HepG2 (cell line): ENCODE measurements around the gene POLA1. TPM values are rescaled to one million over a fixed set of nuclear protein-coding genes. Genes with fewer than 3 reads are reported as not detected.

ENCODE experiments used
- ATAD3A ChIP-seq: sonication (generic); formaldehyde crosslinking; IDR thresholded peaks from 2 replicates; pipeline ENCODE4 v1.4.0; 2020; ENCODE audit warnings: missing genetic modification reagents
- MTF2 ChIP-seq: sonication (generic); formaldehyde crosslinking; IDR thresholded peaks from 2 replicates; pipeline ENCODE4 v1.5.0; 2020; ENCODE audit warnings: missing genetic modification reagents, borderline replicate concordance
- NCOR1 ChIP-seq: fragments of 200-600 bp; sonication (generic); IDR thresholded peaks from 2 replicates; pipeline ENCODE4 v1.7.0; 2017; ENCODE audit warnings: antibody characterized with exemption, low read length, borderline replicate concordance
- RFX3 ChIP-seq: IDR thresholded peaks from 2 replicates; pipeline ENCODE4 v1.6.1; 2016; ENCODE audit warnings: missing biosample characterization, missing genetic modification reagents
- ZNF282 ChIP-seq: fragments of 450-650 bp; IDR thresholded peaks from 2 replicates; pipeline ENCODE4 v1.6.1; 2018; ENCODE audit not compliant: partially characterized antibody
- ZNF547 ChIP-seq: sonication (generic); formaldehyde crosslinking; IDR thresholded peaks from 2 replicates; pipeline ENCODE4 v1.5.1; 2020; ENCODE audit warnings: mild to moderate bottlenecking, missing genetic modification reagents
- ZNF7 ChIP-seq: IDR thresholded peaks from 2 replicates; pipeline ENCODE4 v1.6.1; 2016; ENCODE audit warnings: missing biosample characterization, missing genetic modification reagents
- ZNF709 ChIP-seq: sonication (generic); formaldehyde crosslinking; IDR thresholded peaks from 2 replicates; pipeline ENCODE4 v1.5.0; 2020; ENCODE audit warnings: mild to moderate bottlenecking, missing genetic modification reagents
- polyA plus RNA-seq, 8 experiments: library from polyadenylated mRNA; depleted of rRNA in 3 of 8; stranded (reverse) in 7 of 8; unstranded in 1 of 8; fragments of >200 nt; fragmentation: Illumina TruSeq in 4 of 8; extraction: Trizol in 4 of 8; gene quantifications; 2 replicates each; pipeline versions ENCODE4 v1.2.1 to v1.2.3, GENCODE V29; 2011 to 2016; ENCODE audit warnings: low read depth in 4 of 8, missing spikeins in 1 of 8, mixed read lengths in 1 of 8; ENCODE audit not compliant: insufficient read depth in 1 of 8
- total RNA-seq, 5 experiments: library from RNA; depleted of rRNA; stranded (reverse); fragments of >200 nt; fragmentation: Illumina TruSeq; extraction: Trizol; gene quantifications; 2 replicates each; pipeline ENCODE4 v1.2.3, GENCODE V29; 2016; ENCODE audit warnings: low read depth in 1 of 5
- TF ChIP-seq, protein P1 (sequence below), 2 experiments: IDR thresholded peaks; 2 replicates each; pipeline ENCODE4 v1.6.1; 2011 to 2012; ENCODE audit warnings: low read length in 2 of 2, borderline replicate concordance in 1 of 2, low read depth in 1 of 2, mild to moderate bottlenecking in 1 of 2, moderate library complexity in 1 of 2
- TF ChIP-seq, protein P2 (sequence below): sonication (generic); formaldehyde crosslinking; IDR thresholded peaks from 2 replicates; pipeline ENCODE4 v1.4.0; 2020; ENCODE audit warnings: missing genetic modification reagents
- TF ChIP-seq, protein P3 (sequence below): sonication (generic); formaldehyde crosslinking; IDR thresholded peaks from 2 replicates; pipeline ENCODE4 v1.4.0; 2020; ENCODE audit warnings: missing genetic modification reagents, borderline replicate concordance
- TF ChIP-seq, protein P4 (sequence below): sonication (generic); formaldehyde crosslinking; IDR thresholded peaks from 2 replicates; pipeline ENCODE4 v1.5.1; 2020; ENCODE audit warnings: mild to moderate bottlenecking, missing genetic modification reagents, moderate library complexity

POLA1 gene
- total and polyA plus RNA-seq, 2 of the 13 experiments (the other 11 are each of a cell fraction or from before 2014, with no cell fraction given), result 3.3 to 26.5 TPM

DNA sequence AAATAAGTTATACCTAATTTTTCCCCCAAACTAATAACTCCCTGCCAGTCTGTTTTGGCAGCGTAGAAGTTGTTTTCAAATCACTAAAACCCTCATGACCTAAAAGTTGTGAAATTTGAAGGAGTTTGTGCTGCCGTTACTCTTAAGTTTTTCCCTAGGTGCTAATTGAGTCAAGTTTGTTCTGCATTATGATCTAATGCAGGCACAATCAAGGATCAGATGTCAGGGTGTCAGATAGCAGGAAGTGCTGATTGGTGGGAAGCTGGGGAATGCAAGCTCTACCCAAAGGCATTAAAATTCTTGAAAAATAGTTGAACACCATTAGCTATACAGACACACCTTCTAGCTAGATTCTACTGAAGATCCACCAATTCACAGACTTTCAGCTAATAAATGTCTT lies 270.1 kb downstream of the POLA1 start (continued):
- TF ChIP-seq, protein P1, sequence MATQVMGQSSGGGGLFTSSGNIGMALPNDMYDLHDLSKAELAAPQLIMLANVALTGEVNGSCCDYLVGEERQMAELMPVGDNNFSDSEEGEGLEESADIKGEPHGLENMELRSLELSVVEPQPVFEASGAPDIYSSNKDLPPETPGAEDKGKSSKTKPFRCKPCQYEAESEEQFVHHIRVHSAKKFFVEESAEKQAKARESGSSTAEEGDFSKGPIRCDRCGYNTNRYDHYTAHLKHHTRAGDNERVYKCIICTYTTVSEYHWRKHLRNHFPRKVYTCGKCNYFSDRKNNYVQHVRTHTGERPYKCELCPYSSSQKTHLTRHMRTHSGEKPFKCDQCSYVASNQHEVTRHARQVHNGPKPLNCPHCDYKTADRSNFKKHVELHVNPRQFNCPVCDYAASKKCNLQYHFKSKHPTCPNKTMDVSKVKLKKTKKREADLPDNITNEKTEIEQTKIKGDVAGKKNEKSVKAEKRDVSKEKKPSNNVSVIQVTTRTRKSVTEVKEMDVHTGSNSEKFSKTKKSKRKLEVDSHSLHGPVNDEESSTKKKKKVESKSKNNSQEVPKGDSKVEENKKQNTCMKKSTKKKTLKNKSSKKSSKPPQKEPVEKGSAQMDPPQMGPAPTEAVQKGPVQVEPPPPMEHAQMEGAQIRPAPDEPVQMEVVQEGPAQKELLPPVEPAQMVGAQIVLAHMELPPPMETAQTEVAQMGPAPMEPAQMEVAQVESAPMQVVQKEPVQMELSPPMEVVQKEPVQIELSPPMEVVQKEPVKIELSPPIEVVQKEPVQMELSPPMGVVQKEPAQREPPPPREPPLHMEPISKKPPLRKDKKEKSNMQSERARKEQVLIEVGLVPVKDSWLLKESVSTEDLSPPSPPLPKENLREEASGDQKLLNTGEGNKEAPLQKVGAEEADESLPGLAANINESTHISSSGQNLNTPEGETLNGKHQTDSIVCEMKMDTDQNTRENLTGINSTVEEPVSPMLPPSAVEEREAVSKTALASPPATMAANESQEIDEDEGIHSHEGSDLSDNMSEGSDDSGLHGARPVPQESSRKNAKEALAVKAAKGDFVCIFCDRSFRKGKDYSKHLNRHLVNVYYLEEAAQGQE (IDR thresholded peaks at IDR 0.05; ENCODE audit: borderline replicate concordance in 1 of 2, low read depth in 1 of 2, low read length in 2 of 2), result no peak
- TF ChIP-seq, protein P2, sequence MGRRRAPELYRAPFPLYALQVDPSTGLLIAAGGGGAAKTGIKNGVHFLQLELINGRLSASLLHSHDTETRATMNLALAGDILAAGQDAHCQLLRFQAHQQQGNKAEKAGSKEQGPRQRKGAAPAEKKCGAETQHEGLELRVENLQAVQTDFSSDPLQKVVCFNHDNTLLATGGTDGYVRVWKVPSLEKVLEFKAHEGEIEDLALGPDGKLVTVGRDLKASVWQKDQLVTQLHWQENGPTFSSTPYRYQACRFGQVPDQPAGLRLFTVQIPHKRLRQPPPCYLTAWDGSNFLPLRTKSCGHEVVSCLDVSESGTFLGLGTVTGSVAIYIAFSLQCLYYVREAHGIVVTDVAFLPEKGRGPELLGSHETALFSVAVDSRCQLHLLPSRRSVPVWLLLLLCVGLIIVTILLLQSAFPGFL (CRISPR knock-in tag), result no peak
- TF ChIP-seq RFX3 (CRISPR knock-in tag), result no peak
- TF ChIP-seq, protein P3, sequence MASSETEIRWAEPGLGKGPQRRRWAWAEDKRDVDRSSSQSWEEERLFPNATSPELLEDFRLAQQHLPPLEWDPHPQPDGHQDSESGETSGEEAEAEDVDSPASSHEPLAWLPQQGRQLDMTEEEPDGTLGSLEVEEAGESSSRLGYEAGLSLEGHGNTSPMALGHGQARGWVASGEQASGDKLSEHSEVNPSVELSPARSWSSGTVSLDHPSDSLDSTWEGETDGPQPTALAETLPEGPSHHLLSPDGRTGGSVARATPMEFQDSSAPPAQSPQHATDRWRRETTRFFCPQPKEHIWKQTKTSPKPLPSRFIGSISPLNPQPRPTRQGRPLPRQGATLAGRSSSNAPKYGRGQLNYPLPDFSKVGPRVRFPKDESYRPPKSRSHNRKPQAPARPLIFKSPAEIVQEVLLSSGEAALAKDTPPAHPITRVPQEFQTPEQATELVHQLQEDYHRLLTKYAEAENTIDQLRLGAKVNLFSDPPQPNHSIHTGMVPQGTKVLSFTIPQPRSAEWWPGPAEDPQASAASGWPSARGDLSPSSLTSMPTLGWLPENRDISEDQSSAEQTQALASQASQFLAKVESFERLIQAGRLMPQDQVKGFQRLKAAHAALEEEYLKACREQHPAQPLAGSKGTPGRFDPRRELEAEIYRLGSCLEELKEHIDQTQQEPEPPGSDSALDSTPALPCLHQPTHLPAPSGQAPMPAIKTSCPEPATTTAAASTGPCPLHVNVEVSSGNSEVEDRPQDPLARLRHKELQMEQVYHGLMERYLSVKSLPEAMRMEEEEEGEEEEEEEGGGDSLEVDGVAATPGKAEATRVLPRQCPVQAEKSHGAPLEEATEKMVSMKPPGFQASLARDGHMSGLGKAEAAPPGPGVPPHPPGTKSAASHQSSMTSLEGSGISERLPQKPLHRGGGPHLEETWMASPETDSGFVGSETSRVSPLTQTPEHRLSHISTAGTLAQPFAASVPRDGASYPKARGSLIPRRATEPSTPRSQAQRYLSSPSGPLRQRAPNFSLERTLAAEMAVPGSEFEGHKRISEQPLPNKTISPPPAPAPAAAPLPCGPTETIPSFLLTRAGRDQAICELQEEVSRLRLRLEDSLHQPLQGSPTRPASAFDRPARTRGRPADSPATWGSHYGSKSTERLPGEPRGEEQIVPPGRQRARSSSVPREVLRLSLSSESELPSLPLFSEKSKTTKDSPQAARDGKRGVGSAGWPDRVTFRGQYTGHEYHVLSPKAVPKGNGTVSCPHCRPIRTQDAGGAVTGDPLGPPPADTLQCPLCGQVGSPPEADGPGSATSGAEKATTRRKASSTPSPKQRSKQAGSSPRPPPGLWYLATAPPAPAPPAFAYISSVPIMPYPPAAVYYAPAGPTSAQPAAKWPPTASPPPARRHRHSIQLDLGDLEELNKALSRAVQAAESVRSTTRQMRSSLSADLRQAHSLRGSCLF (CRISPR knock-in tag), result no peak
- TF ChIP-seq, protein P4, sequence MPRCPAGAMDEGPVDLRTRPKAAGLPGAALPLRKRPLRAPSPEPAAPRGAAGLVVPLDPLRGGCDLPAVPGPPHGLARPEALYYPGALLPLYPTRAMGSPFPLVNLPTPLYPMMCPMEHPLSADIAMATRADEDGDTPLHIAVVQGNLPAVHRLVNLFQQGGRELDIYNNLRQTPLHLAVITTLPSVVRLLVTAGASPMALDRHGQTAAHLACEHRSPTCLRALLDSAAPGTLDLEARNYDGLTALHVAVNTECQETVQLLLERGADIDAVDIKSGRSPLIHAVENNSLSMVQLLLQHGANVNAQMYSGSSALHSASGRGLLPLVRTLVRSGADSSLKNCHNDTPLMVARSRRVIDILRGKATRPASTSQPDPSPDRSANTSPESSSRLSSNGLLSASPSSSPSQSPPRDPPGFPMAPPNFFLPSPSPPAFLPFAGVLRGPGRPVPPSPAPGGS, result no peak
- TF ChIP-seq MTF2 (CRISPR knock-in tag), result no peak
- TF ChIP-seq NCOR1, result no peak
- TF ChIP-seq ZNF282, result no peak
- TF ChIP-seq ZNF709 (CRISPR knock-in tag), result no peak
- TF ChIP-seq ZNF547 (CRISPR knock-in tag), result no peak
- TF ChIP-seq ZNF7 (CRISPR knock-in tag), result no peak
- no peak for TF ChIP-seq ATAD3A (CRISPR knock-in tag)
